ENCODE data around the gene PLXNA4.

GRCh38 chr7:132242192-132242812 is 334.0 kb downstream of the PLXNA4 start:
- no peak for TF ChIP-seq ETV6 (CRISPR knock-in tag; IDR thresholded peaks at IDR 0.05)
- TF ChIP-seq IRF1 (CRISPR knock-in tag; IDR thresholded peaks at IDR 0.05) = no peak
- TF ChIP-seq, protein P1, sequence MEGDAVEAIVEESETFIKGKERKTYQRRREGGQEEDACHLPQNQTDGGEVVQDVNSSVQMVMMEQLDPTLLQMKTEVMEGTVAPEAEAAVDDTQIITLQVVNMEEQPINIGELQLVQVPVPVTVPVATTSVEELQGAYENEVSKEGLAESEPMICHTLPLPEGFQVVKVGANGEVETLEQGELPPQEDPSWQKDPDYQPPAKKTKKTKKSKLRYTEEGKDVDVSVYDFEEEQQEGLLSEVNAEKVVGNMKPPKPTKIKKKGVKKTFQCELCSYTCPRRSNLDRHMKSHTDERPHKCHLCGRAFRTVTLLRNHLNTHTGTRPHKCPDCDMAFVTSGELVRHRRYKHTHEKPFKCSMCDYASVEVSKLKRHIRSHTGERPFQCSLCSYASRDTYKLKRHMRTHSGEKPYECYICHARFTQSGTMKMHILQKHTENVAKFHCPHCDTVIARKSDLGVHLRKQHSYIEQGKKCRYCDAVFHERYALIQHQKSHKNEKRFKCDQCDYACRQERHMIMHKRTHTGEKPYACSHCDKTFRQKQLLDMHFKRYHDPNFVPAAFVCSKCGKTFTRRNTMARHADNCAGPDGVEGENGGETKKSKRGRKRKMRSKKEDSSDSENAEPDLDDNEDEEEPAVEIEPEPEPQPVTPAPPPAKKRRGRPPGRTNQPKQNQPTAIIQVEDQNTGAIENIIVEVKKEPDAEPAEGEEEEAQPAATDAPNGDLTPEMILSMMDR (IDR thresholded peaks at IDR 0.05) = no peak
- TF ChIP-seq NR3C1 (CRISPR knock-in tag; conservative IDR thresholded peaks at IDR 0.05; ENCODE audit: low read depth) = no peak

All from WTC11 (cell line).